ENCODE results near the gene COG7. TPM values are rescaled to one million over a fixed set of nuclear protein-coding genes. Genes with fewer than 3 reads are reported as not detected.
"Not testable (repeated sequence)": the region's sequence is repeated elsewhere in the genome, so short reads cannot be mapped to it uniquely, and the experiment has no call there.

The COG7 gene
- total RNA-seq, 1 donor from 2014 or later, result 5.5 TPM

DNA sequence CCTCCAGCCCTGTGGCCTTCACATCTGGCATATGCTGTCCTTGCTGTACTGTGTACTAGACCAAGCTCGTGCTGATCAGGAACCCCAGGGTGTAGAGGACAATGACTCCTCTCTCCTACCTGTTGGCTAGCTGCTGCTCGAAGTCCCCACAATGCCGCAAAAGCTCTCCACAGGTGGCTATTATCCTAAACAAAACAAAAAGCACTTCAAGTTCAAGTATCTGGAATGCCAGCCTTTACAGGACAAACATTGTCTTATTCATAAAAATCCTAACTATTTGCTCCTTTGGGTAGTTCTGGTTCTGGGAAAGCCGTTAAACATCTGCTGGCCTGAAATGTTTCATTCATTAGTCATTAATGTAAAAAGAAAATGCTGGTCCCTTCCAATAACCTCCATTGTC is 42.8 kb downstream of the COG7 start:
- no peak for DNase-seq (ENCODE audit: low spot score)

DNA sequence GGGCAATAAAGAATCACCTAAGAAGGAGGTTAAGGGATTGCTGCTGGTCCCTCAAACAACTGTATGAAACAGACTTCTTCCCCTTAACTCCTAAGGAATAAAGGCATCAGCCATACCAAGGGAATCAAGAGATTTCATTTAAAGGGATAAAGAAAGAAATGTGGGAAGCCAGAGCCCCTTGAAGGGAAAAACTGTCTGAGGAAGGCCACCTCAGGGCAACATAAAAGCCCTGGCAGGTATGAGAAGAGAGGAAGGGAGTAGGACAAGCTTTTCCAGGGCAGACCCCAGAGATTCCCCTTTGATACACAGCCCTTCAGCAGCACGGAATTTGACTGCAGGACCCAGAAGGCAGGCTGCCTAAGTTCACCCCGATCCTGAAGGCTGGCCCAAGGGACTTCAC is 43.5 kb downstream of the COG7 start:
- DNase-seq (ENCODE audit: low spot score), result no peak

DNA sequence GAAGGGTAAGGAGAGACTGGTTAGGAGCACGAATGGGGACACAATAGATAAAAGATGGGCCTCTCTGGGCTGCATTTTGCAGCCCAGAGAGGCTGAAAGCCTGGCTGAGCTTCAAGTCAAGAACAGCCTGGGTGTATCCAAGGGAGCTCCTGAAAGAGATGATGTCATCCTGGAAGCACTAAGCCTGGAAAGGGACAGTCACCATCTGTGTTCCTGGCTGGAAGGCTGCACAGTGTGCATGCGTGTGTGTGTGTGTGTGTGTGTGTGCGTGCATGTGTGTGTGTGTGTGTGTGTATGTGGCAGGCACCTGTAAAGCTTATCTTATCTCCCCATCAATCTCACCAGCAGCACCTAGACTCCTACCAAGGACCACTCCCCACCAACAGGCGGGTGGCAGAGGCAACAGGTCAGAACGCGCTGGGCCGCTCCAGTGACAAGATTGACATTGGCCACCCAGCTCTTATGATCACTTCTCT is 44.1 kb downstream of the COG7 start:
- peak; percentile 46 for DNase-seq (ENCODE audit: low spot score)

DNA sequence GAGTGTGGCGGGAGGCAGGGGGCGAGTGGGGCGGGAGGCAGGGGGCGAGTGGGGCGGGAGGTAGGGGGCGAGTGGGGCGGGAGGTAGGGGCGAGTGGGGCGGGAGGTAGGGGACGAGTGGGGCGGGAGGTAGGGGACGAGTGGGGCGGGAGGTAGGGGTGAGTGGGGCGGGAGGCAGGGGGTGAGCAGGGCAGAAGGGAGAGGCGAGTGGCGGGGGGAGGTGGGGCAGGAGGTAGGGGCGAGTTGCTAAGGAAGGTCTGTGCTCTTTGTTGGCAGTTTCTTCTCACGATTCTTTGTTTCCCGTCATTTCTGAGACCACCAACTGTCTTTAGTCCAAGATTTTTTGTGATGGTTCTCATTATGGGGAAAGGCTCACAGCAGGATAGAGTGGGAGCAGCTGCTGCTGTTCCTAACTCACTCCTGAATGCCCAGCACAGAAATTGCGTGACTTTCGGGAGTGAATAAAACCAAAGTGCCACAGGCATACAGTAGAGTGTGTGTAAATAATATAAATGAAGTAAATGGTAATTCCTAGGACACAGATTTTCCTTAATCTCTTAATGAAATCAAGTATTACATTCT is 44.7 kb downstream of the COG7 start:
- DNase-seq (ENCODE audit: low spot score), result no peak

DNA sequence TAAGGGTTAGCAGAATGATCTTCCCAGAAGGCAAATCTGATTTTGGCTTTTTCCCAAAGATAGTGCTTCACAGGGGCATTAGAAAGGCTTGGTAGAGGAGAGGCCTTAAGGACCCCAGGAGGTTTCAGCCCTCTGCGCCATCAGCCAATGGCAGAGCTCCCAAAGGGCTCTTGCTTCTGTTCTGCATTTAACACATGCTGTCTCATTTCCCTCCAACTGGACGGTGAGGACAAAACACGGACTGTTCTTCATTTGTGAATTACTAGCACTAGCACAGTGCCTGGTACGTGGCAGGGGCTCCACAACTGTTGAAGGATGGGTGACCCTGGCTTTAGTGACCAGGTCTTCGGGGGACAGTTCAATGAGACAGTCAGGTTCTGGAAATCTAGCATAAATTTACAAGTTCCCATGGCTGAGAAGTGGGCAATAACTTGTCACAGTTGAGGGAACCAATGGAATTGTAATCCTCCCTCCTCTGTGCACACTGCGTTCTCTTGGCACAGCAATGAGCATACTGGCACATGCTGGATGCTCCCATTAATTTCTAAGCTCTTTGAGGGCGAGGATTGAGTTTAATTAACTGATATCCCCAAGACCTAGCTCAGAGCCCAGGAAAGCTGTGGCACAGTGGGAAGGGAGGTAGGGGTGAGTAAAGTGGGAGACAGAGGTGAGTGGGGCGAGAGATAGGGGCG is 45.4 kb downstream of the COG7 start:
- DNase-seq (ENCODE audit: low spot score), result no peak

DNA sequence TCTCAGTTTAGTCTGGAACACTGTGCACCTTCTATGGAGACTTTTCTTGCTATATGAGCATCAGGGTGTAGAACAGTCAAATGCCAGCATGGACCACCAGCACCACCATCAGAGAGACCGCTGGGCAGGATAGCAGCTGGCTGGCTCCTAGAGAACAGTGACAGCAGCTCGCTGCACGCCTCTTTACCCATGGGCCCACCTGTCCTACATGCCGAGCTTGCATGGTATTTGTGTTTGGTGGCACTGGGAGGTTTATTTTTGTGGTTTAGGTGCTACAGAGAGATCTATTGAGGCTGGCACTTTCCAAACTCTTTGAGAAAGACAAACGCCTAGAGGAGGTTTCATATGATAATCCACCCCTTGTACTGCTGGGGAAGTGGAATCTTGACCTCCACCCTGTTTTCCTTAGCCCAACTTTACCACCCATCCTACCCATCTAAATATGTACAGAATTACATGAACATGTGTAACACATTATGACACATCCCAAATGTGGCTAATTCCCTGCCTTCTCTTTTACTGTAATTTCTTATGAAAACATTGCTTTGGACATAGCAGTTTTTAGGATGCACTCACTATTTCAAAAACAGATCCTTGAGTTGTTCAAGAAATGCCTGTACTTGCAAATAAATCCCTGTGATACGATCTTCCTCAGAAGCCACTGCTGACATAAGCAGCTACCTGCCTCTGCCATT is 46.3 kb downstream of the COG7 start:
- DNase-seq (ENCODE audit: low spot score), result no peak

DNA sequence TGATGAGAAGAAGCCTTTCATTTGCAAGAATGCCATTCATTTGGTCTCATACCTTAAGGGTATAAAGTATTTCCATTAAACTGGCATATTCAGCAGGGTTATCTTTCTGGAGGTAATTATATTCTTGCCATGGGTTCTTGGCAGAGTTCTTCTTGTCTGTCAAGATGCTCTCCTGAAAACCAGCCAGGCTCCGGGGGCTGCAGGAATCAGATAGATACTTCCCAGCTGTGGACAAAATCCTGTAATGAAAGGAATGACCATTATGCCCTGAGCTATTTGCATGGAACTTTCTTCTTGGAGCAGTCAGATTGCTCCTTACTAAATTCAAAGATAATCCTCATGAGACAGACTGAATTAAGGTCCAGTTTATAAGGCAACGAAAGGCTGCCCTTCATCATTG is 47.0 kb downstream of the COG7 start:
- DNase-seq (ENCODE audit: low spot score), result no peak

DNA sequence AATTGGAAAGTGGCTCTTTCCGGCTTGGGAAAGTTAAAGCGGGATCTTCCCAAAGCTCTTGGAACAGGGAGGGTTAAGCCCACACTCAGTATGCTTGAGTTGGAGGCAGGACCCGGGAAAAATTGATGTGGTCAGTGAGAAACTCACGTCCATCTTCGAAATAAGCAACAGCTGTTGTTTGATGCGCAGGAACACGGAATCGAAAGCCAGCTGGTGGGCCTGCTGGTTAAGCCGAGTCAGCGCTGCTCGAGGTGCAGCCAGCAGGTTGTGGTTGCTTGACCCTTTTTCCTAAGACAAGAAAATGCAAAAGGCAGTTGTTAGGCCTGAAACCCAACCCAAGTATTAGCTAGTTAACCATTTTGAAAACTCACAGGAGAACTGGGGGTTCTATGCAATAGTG is 49.4 kb downstream of the COG7 start:
- DNase-seq (ENCODE audit: low spot score), result no peak

DNA sequence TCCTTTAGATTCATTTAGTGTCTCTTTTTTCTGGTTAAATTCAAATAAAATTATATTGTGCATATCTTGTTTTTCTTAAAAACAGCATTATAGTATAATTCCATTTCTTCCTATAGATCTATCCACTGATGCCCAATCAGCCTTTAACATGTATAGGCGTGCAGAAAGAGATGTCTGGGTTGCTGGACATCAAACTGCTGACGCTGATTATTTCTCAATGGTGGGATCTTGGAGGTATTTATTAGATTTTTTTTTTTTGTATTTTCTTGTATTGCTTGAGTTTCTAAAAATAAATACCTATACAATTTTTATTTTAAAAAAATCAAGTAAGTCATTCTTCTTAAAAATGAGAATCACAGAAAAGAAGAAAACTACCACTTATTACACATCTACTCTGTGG is 50.9 kb downstream of the COG7 start:
- no peak for DNase-seq (ENCODE audit: low spot score)

DNA sequence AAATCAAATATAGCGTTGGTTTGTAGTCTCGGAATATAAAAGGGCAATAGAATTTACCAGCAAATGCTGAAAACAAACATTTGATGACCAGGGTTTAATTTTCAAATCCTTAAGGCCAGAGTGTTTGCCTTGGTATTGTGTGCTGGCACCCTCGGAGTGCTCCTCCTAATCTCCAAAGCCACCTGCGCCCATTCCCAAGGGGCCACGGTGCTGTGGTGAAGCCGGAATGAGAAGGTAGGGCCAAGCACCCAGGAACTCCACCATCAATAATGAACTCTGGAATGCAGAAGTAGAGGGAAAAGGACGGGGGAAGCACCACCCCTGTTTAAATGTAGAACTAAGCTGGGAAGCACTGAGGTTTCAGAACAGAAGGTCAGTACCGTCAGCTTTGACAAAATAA is 51.9 kb downstream of the COG7 start:
- no peak for DNase-seq (ENCODE audit: low spot score)

DNA sequence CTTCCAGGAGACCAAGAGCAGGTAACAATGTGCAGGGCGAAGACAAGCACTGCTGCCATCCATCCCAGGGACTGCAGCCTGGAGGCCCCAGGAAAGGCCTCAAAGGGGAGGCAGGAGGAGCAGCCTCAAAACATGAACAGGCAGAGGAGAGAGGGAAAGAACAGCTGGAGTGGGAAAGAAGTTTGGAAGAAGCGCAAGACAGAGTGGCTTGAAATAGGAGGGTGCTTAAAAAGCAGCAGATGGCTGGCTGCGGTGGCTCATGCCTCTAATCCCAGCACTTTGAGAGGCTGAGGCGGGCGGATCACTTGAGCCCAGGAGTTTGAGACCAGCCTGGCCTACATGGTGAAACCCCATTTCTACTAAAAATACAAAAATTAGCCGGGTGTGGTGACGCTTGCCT is 52.5 kb downstream of the COG7 start:
- DNase-seq (ENCODE audit: low spot score), result not testable (repeated sequence)

DNA sequence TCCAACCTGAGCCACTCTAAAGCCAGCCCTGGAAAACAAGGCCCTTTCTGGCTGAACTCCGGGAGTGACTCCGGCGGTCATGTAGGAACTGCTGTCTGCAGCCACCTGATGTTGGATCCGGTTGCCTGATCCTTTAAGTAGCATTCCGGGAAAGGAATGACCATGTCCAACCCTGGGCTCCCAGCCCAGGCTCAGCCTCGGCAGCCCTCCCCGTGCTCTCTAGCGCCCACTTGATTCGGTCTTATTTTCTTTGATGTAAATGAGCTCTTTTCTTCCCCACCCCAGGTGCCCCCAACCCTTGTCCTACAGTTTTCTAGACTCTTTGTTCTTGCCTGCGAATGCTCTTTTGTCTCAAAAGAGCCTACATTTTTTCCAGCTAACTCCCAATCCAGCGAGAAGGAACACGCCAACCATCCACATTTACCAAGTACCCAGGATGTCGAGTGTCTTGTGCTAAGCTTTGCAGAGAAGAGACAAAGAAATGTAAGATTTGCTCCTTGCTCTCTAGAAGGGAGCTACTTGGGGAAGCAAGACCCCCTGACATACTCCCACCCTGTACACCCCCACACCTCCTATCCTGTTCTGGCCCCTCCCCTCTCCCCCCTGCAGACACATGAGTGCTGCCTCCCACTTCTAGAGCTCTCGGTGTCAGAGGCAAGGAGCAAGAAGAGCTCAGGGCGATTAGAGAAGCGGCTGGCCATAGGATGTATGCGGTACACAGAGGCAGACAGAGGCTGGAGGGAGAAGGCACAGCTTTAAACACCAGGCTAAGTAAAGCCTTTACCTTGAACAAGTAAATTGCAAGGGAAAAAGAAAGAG is 53.8 kb downstream of the COG7 start:
- no peak for DNase-seq (ENCODE audit: low spot score)

DNA sequence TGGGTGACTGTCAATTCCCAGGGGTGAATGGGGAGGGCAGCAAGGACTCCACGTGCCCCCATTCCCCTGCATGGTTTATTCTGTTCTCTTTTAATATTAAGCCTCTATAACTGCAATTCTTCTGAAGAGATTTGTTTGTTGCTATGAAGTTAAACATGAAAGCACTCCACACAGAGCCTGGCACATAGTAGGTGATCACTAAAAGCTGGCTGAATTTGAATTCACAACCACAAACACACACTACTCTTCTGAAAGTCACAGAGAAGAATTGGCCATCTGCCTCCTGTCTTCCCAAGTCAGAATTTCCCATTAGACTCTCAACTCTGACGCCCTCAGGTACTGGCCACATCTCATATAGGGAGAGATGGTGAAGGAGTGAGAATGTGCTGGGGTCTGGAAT is 55.5 kb downstream of the COG7 start:
- no peak for DNase-seq (ENCODE audit: low spot score)

DNA sequence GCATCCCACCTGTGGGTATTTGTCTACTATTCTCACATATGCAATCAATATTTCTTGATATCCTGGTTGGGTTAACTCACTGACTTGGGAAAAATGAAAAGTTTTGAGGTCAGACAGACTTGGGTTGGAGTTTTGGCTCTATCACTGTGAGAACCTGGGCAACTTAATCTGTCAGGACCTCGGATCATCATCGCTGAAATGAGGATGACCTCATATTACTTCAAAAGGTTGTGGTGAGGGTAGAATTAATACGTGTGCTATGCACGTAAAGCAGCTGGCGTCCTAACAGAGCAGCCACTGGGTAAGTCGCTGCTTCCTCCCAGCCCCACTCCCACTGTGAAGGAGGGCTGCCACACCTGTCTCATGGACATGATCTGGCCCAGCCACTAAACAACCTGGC is 57.3 kb downstream of the COG7 start:
- no peak for DNase-seq (ENCODE audit: low spot score)

DNA sequence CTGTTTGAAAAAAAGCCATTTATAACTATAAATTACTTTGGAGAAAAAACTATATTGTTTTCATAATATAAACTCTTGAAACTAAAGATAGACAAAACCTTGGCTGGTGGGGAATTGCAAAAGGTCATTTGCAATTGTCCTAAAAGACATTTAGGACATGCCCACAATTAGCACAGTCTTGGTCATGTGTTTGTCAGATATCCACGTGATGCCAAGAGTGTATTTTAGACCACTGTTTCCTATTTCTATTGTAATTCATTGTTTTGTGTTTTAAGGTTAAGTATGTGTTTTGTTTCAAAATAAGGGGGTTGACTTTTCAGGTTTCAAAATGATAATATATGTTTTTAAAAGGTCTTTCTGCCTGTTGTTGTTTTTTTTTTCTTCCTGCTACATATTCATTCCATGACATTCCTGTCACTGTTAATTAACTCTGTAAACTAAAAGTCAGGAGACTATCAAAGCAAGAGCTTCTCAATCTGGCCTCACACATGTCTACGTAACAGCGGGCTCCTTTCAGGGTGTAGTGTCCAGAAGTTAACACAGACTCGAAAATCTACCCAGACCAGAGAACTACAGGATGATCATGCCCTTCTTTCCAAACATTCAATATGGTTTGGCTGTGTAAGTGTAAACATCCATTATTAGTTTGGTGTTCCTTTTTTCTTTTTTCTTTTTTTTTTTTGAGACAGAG is 58.7 kb downstream of the COG7 start:
- DNase-seq (ENCODE audit: low spot score), result no peak

DNA sequence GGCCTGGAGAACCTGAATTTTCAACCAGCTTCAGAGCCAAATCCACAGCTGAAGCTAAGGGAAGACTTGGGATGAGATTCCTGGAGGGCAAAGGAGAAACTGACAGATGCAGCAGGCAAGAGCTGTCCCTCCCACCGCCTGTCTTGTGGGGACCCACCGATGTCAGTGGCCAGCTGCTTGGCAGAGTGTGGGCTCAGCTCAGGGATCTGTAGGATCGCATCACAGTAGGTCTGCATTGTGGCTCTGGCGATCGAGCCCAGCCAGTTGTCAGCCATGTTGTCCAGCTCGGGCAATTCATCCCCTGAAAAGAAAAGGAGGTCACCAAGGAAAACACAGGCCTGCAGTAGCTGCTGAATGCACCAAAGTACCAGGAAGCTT is 60.8 kb downstream of the COG7 start:
- no peak for DNase-seq (ENCODE audit: low spot score)

DNA sequence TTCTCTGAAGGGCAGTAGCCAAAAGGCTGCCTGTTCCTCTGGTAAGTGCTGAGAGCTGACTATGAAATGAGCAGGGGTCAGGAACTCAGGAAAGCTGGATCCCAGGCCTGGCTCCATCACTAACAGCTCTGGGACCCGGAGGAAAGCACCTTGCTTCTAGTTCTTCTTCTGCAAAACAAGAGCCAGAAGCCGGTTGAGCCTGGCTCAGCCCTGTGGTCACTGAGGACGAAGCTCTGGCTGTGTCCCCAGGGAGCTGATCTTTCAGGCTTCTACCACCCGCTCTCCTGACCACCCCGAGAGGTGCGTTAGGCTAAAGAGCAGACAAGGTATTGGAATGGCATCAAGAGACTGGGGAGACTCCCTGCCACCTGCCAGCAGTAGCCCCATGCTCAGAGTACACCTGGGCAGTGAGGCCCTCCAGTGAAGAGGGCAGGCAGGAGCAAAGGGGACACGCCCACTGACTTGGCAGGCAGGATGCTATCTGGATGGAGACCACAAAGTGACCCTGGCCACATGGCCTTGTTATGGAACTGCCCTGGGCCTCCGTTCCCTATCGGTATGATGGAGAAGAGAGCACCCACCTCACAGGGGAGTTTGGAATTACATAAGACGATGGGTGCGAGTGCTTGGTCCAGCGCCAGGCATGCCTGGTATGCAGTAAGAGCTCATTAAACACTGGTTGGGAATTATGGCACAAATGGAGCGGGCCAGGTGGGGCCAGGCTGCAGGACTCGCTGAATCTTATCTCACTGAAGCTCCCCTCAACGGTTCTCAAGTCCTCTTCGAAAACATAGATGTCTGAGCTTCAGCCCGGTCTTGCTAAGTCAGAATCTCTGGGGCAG is 61.4 kb downstream of the COG7 start:
- DNase-seq (ENCODE audit: low spot score), result no peak

DNA sequence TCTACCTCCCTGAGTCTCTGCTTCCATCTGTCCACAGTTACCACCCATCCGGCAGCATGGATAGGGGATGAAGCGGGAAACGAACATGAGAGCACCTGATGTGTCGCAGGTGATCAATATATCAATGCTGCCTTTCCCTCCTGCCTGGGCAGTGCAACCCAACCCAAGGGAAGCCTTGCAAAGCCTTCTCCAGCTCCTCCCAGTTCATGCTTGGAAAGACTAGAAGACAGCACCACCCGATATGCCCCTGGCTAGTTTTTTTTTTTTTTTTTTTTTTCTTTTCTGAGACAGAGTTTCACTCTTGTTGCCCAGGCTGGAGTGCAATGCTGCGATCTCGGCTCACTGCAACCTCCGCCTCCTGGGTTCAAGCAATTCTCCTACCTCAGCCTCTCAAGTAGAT is 63.1 kb downstream of the COG7 start:
- DNase-seq (ENCODE audit: low spot score), result not testable (repeated sequence)

DNA sequence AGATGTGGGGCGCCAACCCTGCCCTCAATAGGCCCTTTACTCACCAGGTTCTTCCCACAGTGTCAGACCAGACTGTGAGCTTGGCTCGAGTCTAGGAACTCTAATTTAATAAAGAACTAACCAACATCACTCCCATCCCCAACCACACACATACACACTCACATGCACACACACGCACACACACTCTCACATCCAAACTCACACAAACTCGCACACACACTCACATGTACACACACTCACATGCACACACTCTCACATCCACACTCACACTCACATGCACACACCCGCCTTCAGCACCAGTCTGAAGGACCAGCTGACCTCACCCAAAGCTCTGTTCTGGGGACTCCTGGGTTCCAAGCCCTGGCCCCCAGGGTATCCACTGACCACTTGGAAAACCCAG is 63.8 kb downstream of the COG7 start:
- DNase-seq (ENCODE audit: low spot score), result no peak

DNA sequence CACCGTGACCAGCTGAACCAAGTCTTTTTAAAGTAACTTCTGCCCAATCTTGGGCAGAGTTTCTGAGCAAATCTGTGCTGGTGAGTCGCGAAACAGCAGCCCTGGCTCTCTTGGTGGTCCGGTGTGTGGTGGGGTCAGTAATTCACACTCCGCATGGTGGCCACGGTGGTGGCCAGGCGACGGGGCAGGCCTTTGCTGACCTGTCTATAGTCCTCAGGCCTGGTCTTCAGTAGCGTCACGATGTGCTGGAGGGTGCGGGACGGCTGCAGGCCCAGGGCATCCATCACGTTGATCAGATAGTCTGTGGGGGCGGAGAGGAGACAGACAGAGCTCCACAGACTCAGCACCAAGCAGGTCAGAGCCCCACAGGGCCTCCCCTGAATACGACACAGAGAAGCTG is 64.2 kb downstream of the COG7 start:
- DNase-seq (ENCODE audit: low spot score), result no peak

DNA sequence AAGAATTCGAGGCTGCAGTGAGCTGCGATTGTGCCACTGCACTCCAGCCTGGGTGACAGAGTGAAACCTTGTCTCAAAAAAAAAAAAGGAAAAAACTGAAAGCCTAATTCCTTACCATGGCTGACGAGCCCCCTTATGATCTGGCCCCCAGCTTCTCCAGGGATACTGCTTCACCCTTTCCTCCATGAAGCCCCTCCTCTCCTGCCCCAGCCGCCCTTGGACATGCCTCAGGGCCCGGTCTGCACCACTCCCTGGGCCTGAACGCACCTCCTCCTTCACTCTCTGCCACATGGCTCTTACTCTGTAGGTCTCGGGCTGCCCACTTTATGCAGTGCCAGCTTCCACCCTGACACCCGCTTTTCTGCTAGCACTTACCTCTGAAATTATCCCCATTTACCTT is 65.3 kb downstream of the COG7 start:
- DNase-seq (ENCODE audit: low spot score), result no peak
